HepG2 (cell line): ENCODE data around the gene CPXM2. TPM values are rescaled to one million over a fixed set of nuclear protein-coding genes. Genes with fewer than 3 reads are reported as not detected.

Experiments used
- ATAC-seq: fragments of 200-7000 bp; cut with Tn5 transposase; 3 replicates; pipeline ENCODE4 v1.9.1; 2020; ENCODE audit warnings: mild to moderate bottlenecking, moderate library complexity
- BruUV-seq: library from RNA; stranded (reverse); fragments of 400-500 nt; replicated peaks from 2 replicates; lab custom pipeline; 2021; lab: Mats Ljungman, UMichigan
- CTCF ChIA-PET: fragments of 300-600 bp; formaldehyde crosslinking; extraction: SDS; loops from one replicate; lab custom pipeline; 2021; ENCODE audit warnings: low total read pairs, inconsistent platforms, low intra/inter-chr PET ratio; lab: Yijun Ruan, JAX
- POLR2A ChIA-PET: fragments of 350-600 bp; sonication (Branson Sonifier 250); formaldehyde crosslinking; loops from one replicate; lab custom pipeline; 2020; ENCODE audit warnings: antibody characterized with exemption, inconsistent platforms; lab: Yijun Ruan, JAX
- DNase-seq: peaks from one replicate; pipeline ENCODE4 v3.0.0-alpha.2; 2015; ENCODE audit warnings: low spot score
- FAIRE-seq: peaks from 3 replicates; lab custom pipeline; 2011; peaks lifted over from hg19 to GRCh38; lab: Jason Lieb, UNC
- H2AFZ ChIP-seq: one replicate; pipeline ENCODE4 v1.6.1; 2011; ENCODE audit warnings: low read length, inconsistent platforms
- H3K27ac ChIP-seq: fragments of 300-600 bp; 3 replicates; pipeline ENCODE4 v1.8.0; 2011; ENCODE audit warnings: mixed run types, mild to moderate bottlenecking, mixed read lengths, low read length, inconsistent platforms; ENCODE audit not compliant: insufficient read depth; ENCODE audit errors: extremely low read length
- H3K27me3 ChIP-seq, 2 experiments: fragments of 200-600 bp in 1 of 2; 2 replicates in 1 of 2; 3 replicates in 1 of 2; pipeline versions ENCODE4 v1.6.0 to v1.8.0; 2011; ENCODE audit warnings: low read length in 2 of 2, mild to moderate bottlenecking in 2 of 2, moderate library complexity in 2 of 2, inconsistent platforms in 1 of 2; ENCODE audit not compliant: insufficient read depth in 2 of 2, control insufficient read depth in 1 of 2
- H3K36me3 ChIP-seq, 2 experiments: fragments of 200-600 bp in 1 of 2; replicated peaks in 1 of 2; 2 replicates in 1 of 2; 3 replicates in 1 of 2; pipeline versions ENCODE4 v1.5.1 to v1.8.0; 2011; ENCODE audit warnings: low read length in 2 of 2, inconsistent platforms in 1 of 2; ENCODE audit not compliant: insufficient read depth in 2 of 2, control insufficient read depth in 1 of 2
- H3K4me1 ChIP-seq: 2 replicates; pipeline ENCODE4 v1.5.1; 2012; ENCODE audit warnings: low read length, inconsistent platforms; ENCODE audit not compliant: insufficient read depth
- H3K4me2 ChIP-seq: 2 replicates; pipeline ENCODE4 v1.6.0; 2011; ENCODE audit warnings: low read depth, low read length, inconsistent platforms
- H3K4me3 ChIP-seq, 3 experiments: fragments of 200-600 bp in 1 of 3; sonication (generic), shearing (Covaris generic) in 1 of 3; replicated peaks in 1 of 3; 2 replicates each; pipeline ENCODE4 v1.5.1; 2011 to 2016; ENCODE audit warnings: low read length in 3 of 3, inconsistent platforms in 2 of 3, low read depth in 2 of 3, mild to moderate bottlenecking in 2 of 3, control low read depth in 1 of 3, mixed read lengths in 1 of 3; ENCODE audit not compliant: insufficient read depth in 1 of 3
- H3K79me2 ChIP-seq: one replicate; pipeline ENCODE4 v1.6.1; 2011; ENCODE audit warnings: low read length, inconsistent platforms; ENCODE audit not compliant: insufficient read depth
- H3K9ac ChIP-seq: 2 replicates; pipeline ENCODE4 v1.6.0; 2011; ENCODE audit warnings: mild to moderate bottlenecking, low read depth, low read length, inconsistent platforms; ENCODE audit not compliant: insufficient read depth
- H3K9me3 ChIP-seq: 2 replicates; pipeline ENCODE4 v1.5.1; 2012; ENCODE audit warnings: mild to moderate bottlenecking, low read length
- H4K20me1 ChIP-seq: 2 replicates; pipeline ENCODE4 v1.6.0; 2011; ENCODE audit warnings: inconsistent platforms, mild to moderate bottlenecking, low read length, moderate library complexity; ENCODE audit not compliant: insufficient read depth
- CENPT ChIP-seq: sonication (generic); formaldehyde crosslinking; IDR thresholded peaks from 2 replicates; pipeline ENCODE4 v1.8.0; 2022; ENCODE audit warnings: low read depth, mild to moderate bottlenecking, moderate library complexity, missing genetic modification reagents
- GPBP1L1 ChIP-seq: sonication (generic); formaldehyde crosslinking; IDR thresholded peaks from 2 replicates; pipeline ENCODE4 v1.5.0; 2020; ENCODE audit warnings: mild to moderate bottlenecking, missing genetic modification reagents
- SMARCC2 ChIP-seq: fragments of 450-650 bp; IDR thresholded peaks from 2 replicates; pipeline ENCODE4 v1.6.1; 2017; ENCODE audit warnings: antibody characterized with exemption, mild to moderate bottlenecking
- SMC3 ChIP-seq: IDR thresholded peaks from 2 replicates; pipeline ENCODE4 v1.6.1; 2011; ENCODE audit warnings: low read length, improper control_type of control experiment
- SNAPC2 ChIP-seq: sonication (generic); formaldehyde crosslinking; IDR thresholded peaks from 2 replicates; pipeline ENCODE4 v1.8.1; 2022; ENCODE audit warnings: mild to moderate bottlenecking, missing genetic modification reagents
- THYN1 ChIP-seq: sonication (generic); formaldehyde crosslinking; IDR thresholded peaks from 2 replicates; pipeline ENCODE4 v1.8.1; 2023; ENCODE audit warnings: low read depth, mild to moderate bottlenecking, moderate library complexity, missing genetic modification reagents, borderline replicate concordance
- ZKSCAN5 ChIP-seq: sonication (generic); formaldehyde crosslinking; IDR thresholded peaks from 2 replicates; pipeline ENCODE4 v1.5.1; 2020; ENCODE audit warnings: mild to moderate bottlenecking, missing genetic modification reagents
- ZNF496 ChIP-seq: sonication (generic); formaldehyde crosslinking; IDR thresholded peaks from 2 replicates; pipeline ENCODE4 v1.8.1; 2023; ENCODE audit warnings: mild to moderate bottlenecking, moderate library complexity, missing genetic modification reagents; ENCODE audit not compliant: insufficient replicate concordance
- ZNF850 ChIP-seq: sonication (generic); formaldehyde crosslinking; conservative IDR thresholded peaks from 2 replicates; pipeline ENCODE4 v1.9.0; 2021; ENCODE audit warnings: mild to moderate bottlenecking, missing genetic modification reagents
- WGBS: methylation state at CpG from one replicate; pipeline ENCODE4 v1.1.6; 2017; ENCODE audit warnings: low lambda C conversion rate; 5-methylcytosine and 5-hydroxymethylcytosine counted together
- in situ Hi-C: cut with HindIII; loops from 2 replicates; pipeline ENCODE4 v1.10.0; 2017; ENCODE audit warnings: low pct_unique_long_range_greater_than_20kb; ENCODE audit not compliant: extremely low pct_ligation_motif_present
- intact Hi-C: fragments of 100-400 bp; cut with micrococcal nuclease; formaldehyde crosslinking; loops from one replicate; pipeline ENCODE4 v1.10.0; 2022; ENCODE audit not compliant: unreplicated experiment
- polyA plus RNA-seq, 8 experiments: library from polyadenylated mRNA; depleted of rRNA in 3 of 8; stranded (reverse) in 7 of 8; unstranded in 1 of 8; fragments of >200 nt; fragmentation: Illumina TruSeq in 4 of 8; extraction: Trizol in 4 of 8; gene quantifications; 2 replicates each; pipeline versions ENCODE4 v1.2.1 to v1.2.3, GENCODE V29; 2011 to 2016; ENCODE audit warnings: low read depth in 4 of 8, missing spikeins in 1 of 8, mixed read lengths in 1 of 8; ENCODE audit not compliant: insufficient read depth in 1 of 8
- total RNA-seq, 5 experiments: library from RNA; depleted of rRNA; stranded (reverse); fragments of >200 nt; fragmentation: Illumina TruSeq; extraction: Trizol; gene quantifications; 2 replicates each; pipeline ENCODE4 v1.2.3, GENCODE V29; 2016; ENCODE audit warnings: low read depth in 1 of 5
- TF ChIP-seq, protein P1 (sequence below): sonication (generic); formaldehyde crosslinking; IDR thresholded peaks from 2 replicates; pipeline ENCODE4 v1.5.0; 2020; ENCODE audit warnings: missing genetic modification reagents

Gene CPXM2
- total and polyA plus RNA-seq, 2 of the 13 experiments (the other 11 are each of a cell fraction or from before 2014, with no cell fraction given), result 0.03 TPM; not detected in 1

DNA sequence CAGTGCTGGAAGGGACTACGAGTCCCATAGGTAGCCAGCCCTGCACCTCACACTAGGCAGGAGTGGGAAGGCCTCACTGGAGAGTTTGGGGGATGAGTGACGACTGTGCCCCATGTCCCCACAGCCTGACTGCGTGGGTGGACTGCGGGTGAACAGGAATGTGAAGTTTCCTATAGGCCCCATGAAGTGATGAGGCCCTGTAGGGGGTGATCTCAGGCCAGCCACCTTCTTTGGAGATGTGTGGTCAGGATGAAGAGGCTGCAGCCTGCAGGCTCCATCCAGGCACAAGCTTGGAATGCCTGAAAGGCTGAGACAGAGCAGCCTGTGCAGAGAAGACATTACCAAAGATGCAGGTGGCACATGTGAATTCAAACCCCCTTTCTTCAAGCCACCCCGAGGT is 94.9 kb downstream of the CPXM2 start:
- Histone ChIP-seq H3K9me3 (no peaks in the 10 kb centered on the region), H3K4me3 (no peak overlapping the region), H3K27ac (no peak overlapping the region), H2AFZ (no peak overlapping the region), H3K27me3 (peaks cover 2 to 16% of the 10 kb centered on the region in 2 experiments; a peak in 3 of 5 replicates), H3K36me3 (no peaks in the 10 kb centered on the region), H3K4me1 (no peaks in the 10 kb centered on the region), H4K20me1 (no peaks in the 10 kb centered on the region)
- CTCF ChIA-PET, result no interaction called here
- BruUV-seq, result no TSS peak
- TF ChIP-seq THYN1 (CRISPR knock-in tag) (no peak), ZNF496 (CRISPR knock-in tag) (no peak), SNAPC2 (CRISPR knock-in tag) (no peak), ZNF850 (CRISPR knock-in tag) (no peak), ZKSCAN5 (CRISPR knock-in tag) (no peak), CENPT (CRISPR knock-in tag) (no peak), SMC3 (no peak), SMARCC2 (no peak), GPBP1L1 (CRISPR knock-in tag) (no peak)
- TF ChIP-seq, protein P1, sequence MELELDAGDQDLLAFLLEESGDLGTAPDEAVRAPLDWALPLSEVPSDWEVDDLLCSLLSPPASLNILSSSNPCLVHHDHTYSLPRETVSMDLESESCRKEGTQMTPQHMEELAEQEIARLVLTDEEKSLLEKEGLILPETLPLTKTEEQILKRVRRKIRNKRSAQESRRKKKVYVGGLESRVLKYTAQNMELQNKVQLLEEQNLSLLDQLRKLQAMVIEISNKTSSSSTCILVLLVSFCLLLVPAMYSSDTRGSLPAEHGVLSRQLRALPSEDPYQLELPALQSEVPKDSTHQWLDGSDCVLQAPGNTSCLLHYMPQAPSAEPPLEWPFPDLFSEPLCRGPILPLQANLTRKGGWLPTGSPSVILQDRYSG, result no peak
- TF ChIP-seq, all 625 proteins: peak for 0
- Histone ChIP-seq H3K4me2 (no peak overlapping the region), H3K79me2 (no peaks in the 10 kb centered on the region), H3K9ac (no peak overlapping the region)
- intact Hi-C loops (no loop called here), in situ Hi-C loops (no loop called here)
- POLR2A ChIA-PET, result no interaction called here
- ATAC-seq (no peak), DNase-seq (no peak), FAIRE-seq (no peak)
- 0% methylated on average over 5 of the region's 5 CpGs for WGBS
